ENCODE data around the gene ZNF629. TPM values are rescaled to one million over a fixed set of nuclear protein-coding genes. Genes with fewer than 3 reads are reported as not detected.

The ZNF629 gene
- total RNA-seq, 2 experiments from 2014 or later, result 1.6 to 2.5 TPM

- peaks cover 54% of the 10 kb centered on the region for H3K36me3 Mint-ChIP-seq
- CTCF ChIA-PET, result no interaction called here
- no peaks in the 10 kb centered on the region for H3K27me3 Mint-ChIP-seq
- no peak overlapping the region for H3K27ac Mint-ChIP-seq
- ATAC-seq, result no peak
- H3K4me3 Mint-ChIP-seq, result no peak overlapping the region
- no peak for DNase-seq
- H3K9me3 Mint-ChIP-seq (ENCODE audit: low read depth), result no peaks in the 10 kb centered on the region
- peaks cover 20% of the 10 kb centered on the region for H3K4me1 Mint-ChIP-seq
These were observed 57.9 kb downstream of the ZNF629 start for GRCh38 chr16:30728899-30729672.

Other genes with a start within 250 kb of the ZNF629 start
- gene ZNF764, start 228.8 kb downstream of the ZNF629 start, total RNA-seq, result 10 to 100 TPM; 14.0 to 15.6 TPM
- gene ZNF688, start 215.5 kb downstream of the ZNF629 start, total RNA-seq, result 10 to 100 TPM; 14.5 to 14.7 TPM
- 10 to 100 TPM; 18.9 to 21.2 TPM for gene ZNF785, start 201.5 kb downstream of the ZNF629 start, total RNA-seq
- 10 to 100 TPM; 12.2 to 15.3 TPM for gene ZNF689, start 176.8 kb downstream of the ZNF629 start, total RNA-seq
- gene PRR14, start 136.2 kb downstream of the ZNF629 start, total RNA-seq, result 100 to 1,000 TPM; 111 to 116 TPM
- 100 to 1,000 TPM; 102 to 142 TPM for gene FBRS, start 128.8 kb downstream of the ZNF629 start, total RNA-seq
- gene SRCAP, start 88.0 kb downstream of the ZNF629 start, total RNA-seq, result 10 to 100 TPM; 86.3 to 93.3 TPM
- 10 to 100 TPM; 45.8 to 46.5 TPM for gene PHKG2, start 38.8 kb downstream of the ZNF629 start, total RNA-seq
- gene CFAP119, start 25.1 kb downstream of the ZNF629 start, total RNA-seq, result 1 to 10 TPM; 4.1 to 4.6 TPM
- 100 to 1,000 TPM; 103 to 106 TPM for gene RNF40, start 24.9 kb downstream of the ZNF629 start, total RNA-seq
- gene BCL7C, start 106.9 kb upstream of the ZNF629 start, total RNA-seq, result 10 to 100 TPM; 25.6 to 26.8 TPM
- under 1 TPM; 0.35 to 0.47 TPM for gene CTF1, start 109.4 kb upstream of the ZNF629 start, total RNA-seq
- gene FBXL19, start 136.4 kb upstream of the ZNF629 start, total RNA-seq, result 10 to 100 TPM; 26.1 to 29.2 TPM
- gene ORAI3, start 161.9 kb upstream of the ZNF629 start, total RNA-seq, result 10 to 100 TPM; 19.5 to 20.5 TPM
- 10 to 100 TPM; 23.9 to 26.4 TPM for gene SETD1A, start 170.5 kb upstream of the ZNF629 start, total RNA-seq
- 1 to 10 TPM; 6.6 to 9.7 TPM for gene HSD3B7, start 198.0 kb upstream of the ZNF629 start, total RNA-seq
- 1 to 10 TPM; 3.5 to 3.6 TPM for gene STX1B, start 223.4 kb upstream of the ZNF629 start, total RNA-seq
- gene STX4, start 246.4 kb upstream of the ZNF629 start, total RNA-seq, result 10 to 100 TPM; 60.0 to 75.6 TPM

Data from activated CD8-positive, alpha-beta memory T cell treated with anti-CD3 and anti-CD28 coated beads, Interleukin-2, amount 10 ng/mL, durations not matched to agents 7 days and 5 days (primary cell).